ENCODE measurements around the gene TMPRSS9. TPM values are rescaled to one million over a fixed set of nuclear protein-coding genes. Genes with fewer than 3 reads are reported as not detected.

Gene TMPRSS9
- total and polyA plus RNA-seq, 8 donors: 1.1 TPM; not detected in 7

DNA sequence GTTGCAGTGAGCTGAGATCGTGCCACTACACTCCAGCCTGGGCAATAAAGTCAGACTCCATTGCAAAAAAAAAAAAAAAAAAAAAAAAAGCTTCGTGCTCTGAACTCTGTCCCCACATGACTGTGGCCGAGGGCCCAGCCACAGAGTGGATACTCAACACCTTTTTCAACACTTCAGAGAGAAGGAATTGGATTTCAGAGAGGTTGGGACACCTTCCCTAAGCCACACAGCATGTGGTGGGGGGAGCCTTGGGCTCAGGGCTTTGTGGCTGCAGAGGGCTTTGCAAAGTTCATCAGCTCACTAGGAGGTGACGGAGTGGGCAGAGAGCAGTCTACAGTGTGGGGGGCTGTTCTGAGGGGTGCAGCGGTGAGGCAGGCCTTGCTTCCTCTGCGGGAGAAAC lies 41.1 kb upstream of the TMPRSS9 start:
- 81 to 85% (median 82%) methylated on average over 5 to 6 of the region's 6 CpGs for WGBS, 5 donors
- no peak for TF ChIP-seq POLR2AphosphoS5 (IDR thresholded peaks at IDR 0.05)
- TF ChIP-seq EP300 (IDR thresholded peaks at IDR 0.05): no peak
- no peak for TF ChIP-seq POLR2A (IDR thresholded peaks at IDR 0.05)
- TF ChIP-seq, protein P1, sequence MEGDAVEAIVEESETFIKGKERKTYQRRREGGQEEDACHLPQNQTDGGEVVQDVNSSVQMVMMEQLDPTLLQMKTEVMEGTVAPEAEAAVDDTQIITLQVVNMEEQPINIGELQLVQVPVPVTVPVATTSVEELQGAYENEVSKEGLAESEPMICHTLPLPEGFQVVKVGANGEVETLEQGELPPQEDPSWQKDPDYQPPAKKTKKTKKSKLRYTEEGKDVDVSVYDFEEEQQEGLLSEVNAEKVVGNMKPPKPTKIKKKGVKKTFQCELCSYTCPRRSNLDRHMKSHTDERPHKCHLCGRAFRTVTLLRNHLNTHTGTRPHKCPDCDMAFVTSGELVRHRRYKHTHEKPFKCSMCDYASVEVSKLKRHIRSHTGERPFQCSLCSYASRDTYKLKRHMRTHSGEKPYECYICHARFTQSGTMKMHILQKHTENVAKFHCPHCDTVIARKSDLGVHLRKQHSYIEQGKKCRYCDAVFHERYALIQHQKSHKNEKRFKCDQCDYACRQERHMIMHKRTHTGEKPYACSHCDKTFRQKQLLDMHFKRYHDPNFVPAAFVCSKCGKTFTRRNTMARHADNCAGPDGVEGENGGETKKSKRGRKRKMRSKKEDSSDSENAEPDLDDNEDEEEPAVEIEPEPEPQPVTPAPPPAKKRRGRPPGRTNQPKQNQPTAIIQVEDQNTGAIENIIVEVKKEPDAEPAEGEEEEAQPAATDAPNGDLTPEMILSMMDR (IDR thresholded peaks at IDR 0.05): no peak
- Histone ChIP-seq H3K27ac (no peak overlapping the region), H3K4me1 (peaks cover 0 to 5% (median 3%) of the 10 kb centered on the region in 4 donors), H3K4me3 (no peak overlapping the region), H3K27me3 (no peaks in the 10 kb centered on the region), H3K36me3 (peaks cover 5 to 33% (median 30%) of the 10 kb centered on the region in 4 donors), H3K9me3 (peaks cover 0 to 13% (median 8%) of the 10 kb centered on the region in 4 donors)
- DNase-seq: no peak
- intact Hi-C loops (cut with DNase I; ENCODE audit: low total_unique reads): no loop called here

DNA sequence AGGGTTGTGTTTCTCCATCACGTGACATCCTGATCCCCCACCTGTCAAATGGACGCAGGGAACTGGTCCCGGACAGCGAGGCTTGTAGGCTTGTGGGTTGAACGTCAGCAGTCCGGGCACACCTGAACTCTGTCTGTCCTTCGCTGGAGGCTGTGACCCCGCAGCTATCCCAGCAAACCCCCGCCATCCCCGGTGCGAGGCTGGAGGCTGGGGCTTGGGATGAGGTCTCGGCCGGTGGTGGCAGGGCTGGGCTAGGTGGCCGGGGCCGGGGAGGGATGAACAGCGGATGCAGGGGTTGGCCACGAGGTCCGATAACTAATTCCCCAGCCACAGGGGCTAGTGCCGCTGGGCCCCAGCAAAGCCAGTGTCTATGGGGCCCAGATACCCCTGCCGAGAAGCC lies 40.5 kb upstream of the TMPRSS9 start:
- Histone ChIP-seq H3K27ac (no peak overlapping the region), H3K36me3 (peaks cover 7 to 39% (median 37%) of the 10 kb centered on the region in 4 donors), H3K4me3 (no peak overlapping the region), H3K9me3 (peaks cover 0 to 12% (median 8%) of the 10 kb centered on the region in 4 donors), H3K4me1 (peaks cover 0 to 5% (median 3%) of the 10 kb centered on the region in 4 donors), H3K27me3 (no peaks in the 10 kb centered on the region)
- DNase-seq: no peak
- 87 to 96% (median 91%) methylated on average over 9 to 20 of the region's 20 CpGs for WGBS, 5 donors
- TF ChIP-seq POLR2A (IDR thresholded peaks at IDR 0.05) (no peak), POLR2AphosphoS5 (IDR thresholded peaks at IDR 0.05) (no peak), EP300 (IDR thresholded peaks at IDR 0.05) (no peak)
- TF ChIP-seq, protein P1 (IDR thresholded peaks at IDR 0.05): no peak
- intact Hi-C loops (cut with DNase I; ENCODE audit: low total_unique reads): no loop called here

DNA sequence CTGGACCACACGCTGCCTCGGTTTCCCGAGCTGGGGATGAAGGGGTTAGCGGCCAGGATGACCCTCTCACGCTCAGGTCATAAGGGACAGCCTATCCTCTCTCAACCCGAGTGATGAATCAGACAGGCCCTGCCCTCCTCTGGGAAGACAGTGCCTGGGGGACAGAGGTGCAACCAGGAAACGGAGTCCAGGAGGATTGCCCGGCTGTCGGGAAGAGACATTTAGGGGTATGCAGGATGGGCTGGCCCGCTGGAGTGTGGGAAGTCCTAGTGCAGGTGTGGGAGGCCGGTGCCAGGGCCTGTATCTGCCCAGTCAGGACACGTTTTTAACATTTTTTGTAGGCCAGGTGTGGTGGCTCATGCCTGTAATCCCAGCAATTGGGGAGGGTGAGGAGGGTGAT lies 40.0 kb upstream of the TMPRSS9 start:
- Histone ChIP-seq H3K27ac (no peak overlapping the region), H3K9me3 (peaks cover 0 to 7% (median 3%) of the 10 kb centered on the region in 4 donors), H3K4me1 (peaks cover 0 to 7% (median 3%) of the 10 kb centered on the region in 4 donors), H3K4me3 (no peak overlapping the region), H3K27me3 (no peaks in the 10 kb centered on the region), H3K36me3 (peaks cover 7 to 44% (median 42%) of the 10 kb centered on the region in 4 donors)
- DNase-seq: no peak
- intact Hi-C loops (cut with DNase I; ENCODE audit: low total_unique reads): loop anchor here (10.0 kb wide), 1 partner anchor 85 kb away; the partner anchor contains the start of genes PLEKHJ1 and SF3A2
- 65 to 73% (median 68%) methylated on average over 10 to 12 of the region's 12 CpGs for WGBS, 5 donors
- TF ChIP-seq POLR2AphosphoS5 (IDR thresholded peaks at IDR 0.05): no peak
- TF ChIP-seq EP300 (IDR thresholded peaks at IDR 0.05): no peak
- TF ChIP-seq, protein P1 (IDR thresholded peaks at IDR 0.05): no peak
- no peak for TF ChIP-seq POLR2A (IDR thresholded peaks at IDR 0.05)

DNA sequence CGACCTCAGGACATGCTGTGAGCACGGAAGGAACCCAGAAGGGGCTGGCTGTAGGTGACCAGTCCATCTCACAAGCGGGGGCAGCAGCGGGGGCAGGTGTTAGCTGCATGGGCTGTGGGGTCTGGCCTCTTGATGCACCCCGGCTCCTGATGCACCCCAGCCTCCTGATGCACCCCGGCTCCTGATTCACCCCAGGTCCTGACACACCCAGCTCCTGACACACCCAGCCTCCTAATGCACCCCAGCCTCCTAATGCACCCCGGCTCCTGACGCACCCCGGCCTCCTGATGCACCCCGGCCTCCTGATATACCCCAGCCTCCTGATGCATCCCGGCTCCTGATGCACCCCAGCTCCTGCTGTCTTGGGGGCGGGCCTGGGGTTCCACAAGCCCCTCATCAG lies 39.1 kb upstream of the TMPRSS9 start:
- TF ChIP-seq, protein P1 (IDR thresholded peaks at IDR 0.05): no peak
- TF ChIP-seq POLR2A (IDR thresholded peaks at IDR 0.05) (no peak), EP300 (IDR thresholded peaks at IDR 0.05) (no peak), POLR2AphosphoS5 (IDR thresholded peaks at IDR 0.05) (no peak)
- Histone ChIP-seq H3K4me3 (no peak overlapping the region), H3K9me3 (no peaks in the 10 kb centered on the region), H3K36me3 (peaks cover 7 to 53% (median 51%) of the 10 kb centered on the region in 4 donors), H3K27me3 (no peaks in the 10 kb centered on the region), H3K27ac (no peak overlapping the region), H3K4me1 (peaks cover 0 to 14% (median under 1%) of the 10 kb centered on the region in 4 donors)
- 83 to 94% (median 89%) methylated on average over 7 to 12 of the region's 12 CpGs for WGBS, 5 donors
- intact Hi-C loops (cut with DNase I; ENCODE audit: low total_unique reads): loop anchor here (10.0 kb wide), 1 partner anchor 86 kb away; the partner anchor contains the start of genes PLEKHJ1 and SF3A2
- no peak for DNase-seq
